Caco-2 (cell line): ENCODE data around the gene LRP5. TPM values are rescaled to one million over a fixed set of nuclear protein-coding genes. Genes with fewer than 3 reads are reported as not detected.

ENCODE experiments used
- BruUV-seq: library from RNA; stranded (reverse); fragments of 400-500 nt; replicated peaks from 2 replicates; lab custom pipeline; 2021; lab: Mats Ljungman, UMichigan
- CTCF ChIA-PET: fragments of 300-600 bp; sonication (Branson Sonifier 250); formaldehyde crosslinking; loops from one replicate; lab custom pipeline; 2022; ENCODE audit warnings: antibody characterized with exemption; lab: Charles Lee
- POLR2A ChIA-PET: fragments of 300-600 bp; sonication (Branson Sonifier 250); formaldehyde crosslinking; loops from one replicate; lab custom pipeline; 2022; ENCODE audit warnings: antibody characterized with exemption; lab: Charles Lee
- DNase-seq, 2 experiments: peaks; one replicate each; pipeline versions ENCODE4 v3.0.0 to v3.0.0-alpha.2; 2020 to 2022
- H3K27me3 ChIP-seq: replicated peaks from 2 replicates; pipeline ENCODE4 v1.6.0; 2011; ENCODE audit warnings: low read length; ENCODE audit not compliant: control insufficient read depth, insufficient read depth
- H3K36me3 ChIP-seq: 2 replicates; pipeline ENCODE4 v1.5.1; 2011; ENCODE audit warnings: low read length; ENCODE audit not compliant: control insufficient read depth, insufficient read depth
- H3K4me1 ChIP-seq: fragments of 250-450 bp; sonication (Bioruptor Pico); 2 replicates; pipeline ENCODE4 v1.5.1; 2020; ENCODE audit warnings: mild to moderate bottlenecking
- H3K4me3 ChIP-seq: 2 replicates; pipeline ENCODE4 v1.5.1; 2011; ENCODE audit warnings: low read depth, mild to moderate bottlenecking, control low read depth, low read length
- H3K9me3 ChIP-seq: fragments of 250-450 bp; sonication (Bioruptor Pico); 2 replicates; pipeline ENCODE4 v1.5.1; 2020; ENCODE audit warnings: mild to moderate bottlenecking, moderate library complexity
- H3K27ac Mint-ChIP-seq: one replicate; pipeline ENCODE4 v1.8.0; 2022; ENCODE audit warnings: mixed read lengths; ENCODE audit not compliant: unreplicated experiment
- H3K27me3 Mint-ChIP-seq: one replicate; pipeline ENCODE4 v1.8.0; 2022; ENCODE audit warnings: mixed read lengths; ENCODE audit not compliant: insufficient read depth, unreplicated experiment
- H3K36me3 Mint-ChIP-seq: one replicate; pipeline ENCODE4 v1.8.0; 2022; ENCODE audit warnings: mild to moderate bottlenecking, mixed read lengths; ENCODE audit not compliant: insufficient read depth, unreplicated experiment
- H3K4me1 Mint-ChIP-seq: one replicate; pipeline ENCODE4 v1.8.0; 2022; ENCODE audit warnings: low read depth, mixed read lengths; ENCODE audit not compliant: unreplicated experiment
- H3K4me3 Mint-ChIP-seq: one replicate; pipeline ENCODE4 v1.8.0; 2022; ENCODE audit warnings: mild to moderate bottlenecking, moderate library complexity, mixed read lengths; ENCODE audit not compliant: unreplicated experiment
- H3K9me3 Mint-ChIP-seq: one replicate; pipeline ENCODE4 v1.8.0; 2022; ENCODE audit warnings: mixed read lengths; ENCODE audit not compliant: unreplicated experiment
- CTCF ChIP-seq, 2 experiments: fragments of 200-600 bp in 1 of 2; IDR thresholded peaks; 1 replicate in 1 of 2; 2 replicates in 1 of 2; pipeline versions ENCODE4 v1.5.1 to v1.8.0; 2011 to 2022; ENCODE audit warnings: antibody characterized with exemption in 1 of 2, control low read depth in 1 of 2, inconsistent platforms in 1 of 2, low read depth in 1 of 2, low read length in 1 of 2, mild to moderate bottlenecking in 1 of 2, moderate library complexity in 1 of 2; ENCODE audit not compliant: insufficient read depth in 1 of 2, severe bottlenecking in 1 of 2, unreplicated experiment in 1 of 2
- intact Hi-C: fragments of 100-400 bp; cut with micrococcal nuclease; formaldehyde crosslinking; loops from one replicate; pipeline ENCODE4 v1.10.0; 2022; ENCODE audit not compliant: unreplicated experiment
- total RNA-seq: library from RNA; stranded (reverse); gene quantifications from 2 replicates; pipeline ENCODE4 v1.2.3, GENCODE V29; 2022

Gene LRP5
- total RNA-seq, 1 experiment from 2014 or later, result 94.3 TPM

- H3K9me3 ChIP-seq, result peaks cover 4% of the 10 kb centered on the region; the same call in 1 of the 2 replicates
- peak in 1 of 2 experiments; percentile 41 for DNase-seq
- Mint-ChIP-seq H3K36me3 (peaks cover 18% of the 10 kb centered on the region), H3K4me3 (peak overlapping the region; percentile 5), H3K4me1 (peaks cover 33% of the 10 kb centered on the region), H3K27me3 (no peaks in the 10 kb centered on the region), H3K9me3 (peaks cover 1% of the 10 kb centered on the region), H3K27ac (peak overlapping the region; percentile 16)
- CTCF ChIA-PET, result no interaction called here
- BruUV-seq, result no TSS peak
- no peak overlapping the region for H3K4me3 ChIP-seq
- H3K4me1 ChIP-seq, result peaks cover 12% of the 10 kb centered on the region
- intact Hi-C loops, result no loop called here
- H3K27me3 ChIP-seq, result no peaks in the 10 kb centered on the region
- no peak for TF ChIP-seq CTCF (IDR thresholded peaks at IDR 0.05; ENCODE audit: insufficient read depth in 1 of 2, low read depth in 1 of 2, low read length in 1 of 2, severe bottlenecking in 1 of 2, unreplicated experiment in 1 of 2)
- POLR2A ChIA-PET, result no interaction called here
- H3K36me3 ChIP-seq, result no peaks in the 10 kb centered on the region
Observed at GRCh38 chr11:68309621-68310185, 2.7 kb upstream of the LRP5 start.

GRCh38 chr11:68311160-68312116 is 953 bp upstream of the LRP5 start:
- no peaks in the 10 kb centered on the region for H3K9me3 ChIP-seq
- H3K36me3 Mint-ChIP-seq, result peaks cover 18% of the 10 kb centered on the region
- H3K36me3 ChIP-seq, result no peaks in the 10 kb centered on the region
- H3K4me3 Mint-ChIP-seq, result peak overlapping the region; percentile 91
- no peaks in the 10 kb centered on the region for H3K27me3 Mint-ChIP-seq
- peak in 1 of 2 experiments; percentile 46 for DNase-seq
- intact Hi-C loops, result no loop called here
- peaks cover 44% of the 10 kb centered on the region for H3K4me1 Mint-ChIP-seq
- TSS peak; percentile 29 for BruUV-seq
- peaks cover 22% of the 10 kb centered on the region for H3K4me1 ChIP-seq
- peak overlapping the region; percentile 7 for H3K27ac Mint-ChIP-seq
- ChIA-PET POLR2A (interaction anchor here (0.5 to 1.3 kb wide), 5 partner anchors 13 to 69 kb away, joined by 3 to 5 read pairs (median 3); partner anchors contain the start of gene C11orf24), CTCF (interaction anchor here (0.5 to 1.5 kb wide), 7 partner anchors 8 to 816 kb away, joined by 3 to 13 read pairs (median 4); no protein-coding TSS in a partner anchor)
- no peaks in the 10 kb centered on the region for H3K9me3 Mint-ChIP-seq
- H3K27me3 ChIP-seq, result no peaks in the 10 kb centered on the region
- H3K4me3 ChIP-seq, result peak overlapping the region; percentile 89
- no peak for TF ChIP-seq CTCF (IDR thresholded peaks at IDR 0.05; ENCODE audit: insufficient read depth in 1 of 2, low read depth in 1 of 2, low read length in 1 of 2, severe bottlenecking in 1 of 2, unreplicated experiment in 1 of 2)
